ENCODE results near the gene ASXL1. TPM values are rescaled to one million over a fixed set of nuclear protein-coding genes. Genes with fewer than 3 reads are reported as not detected.

Gene ASXL1
- total RNA-seq, 1 experiment from 2014 or later = 69.9 TPM

- DNase-seq (ENCODE audit: unreplicated experiment) = no peak
- ChIA-PET POLR2A (interaction anchor here (0.6 kb wide), 2 partner anchors 16 to 177 kb away, joined by 3 to 4 read pairs; no protein-coding TSS in a partner anchor), CTCF (interaction anchor here (0.6 to 1.2 kb wide), 5 partner anchors 9 to 181 kb away, joined by 3 to 4 read pairs (median 3); no protein-coding TSS in a partner anchor)
- intact Hi-C loops (cut with micrococcal nuclease) = no loop called here
- Mint-ChIP-seq H3K9me3 (ENCODE audit: unreplicated experiment) (no peaks in the 10 kb centered on the region), H3K36me3 (ENCODE audit: insufficient read depth, unreplicated experiment) (no peaks in the 10 kb centered on the region), H3K4me1 (ENCODE audit: insufficient read depth, unreplicated experiment) (peaks cover 9% of the 10 kb centered on the region), H3K27ac (ENCODE audit: low read depth, unreplicated experiment) (no peak overlapping the region), H3K27me3 (ENCODE audit: insufficient read depth, unreplicated experiment) (no peaks in the 10 kb centered on the region), H3K4me3 (ENCODE audit: unreplicated experiment) (no peak overlapping the region)
- TF ChIP-seq CTCF (IDR thresholded peaks at IDR 0.05; ENCODE audit: unreplicated experiment) = no peak
- no TSS peak for BruUV-seq (replicated peaks)
These were observed 112.8 kb downstream of the ASXL1 start for GRCh38 chr20:32470940-32471339.

- Mint-ChIP-seq H3K9me3 (ENCODE audit: unreplicated experiment) (no peaks in the 10 kb centered on the region), H3K27me3 (ENCODE audit: insufficient read depth, unreplicated experiment) (no peaks in the 10 kb centered on the region), H3K4me1 (ENCODE audit: insufficient read depth, unreplicated experiment) (peaks cover 18% of the 10 kb centered on the region), H3K4me3 (ENCODE audit: unreplicated experiment) (no peak overlapping the region), H3K36me3 (ENCODE audit: insufficient read depth, unreplicated experiment) (no peaks in the 10 kb centered on the region), H3K27ac (ENCODE audit: low read depth, unreplicated experiment) (no peak overlapping the region)
- ChIA-PET POLR2A (no interaction called here), CTCF (no interaction called here)
- no peak for TF ChIP-seq CTCF (IDR thresholded peaks at IDR 0.05; ENCODE audit: unreplicated experiment)
- intact Hi-C loops (cut with micrococcal nuclease) = no loop called here
- no TSS peak for BruUV-seq (replicated peaks)
- no peak for DNase-seq (ENCODE audit: unreplicated experiment)
These were observed 114.6 kb downstream of the ASXL1 start for GRCh38 chr20:32472581-32473207.

- BruUV-seq (replicated peaks) = no TSS peak
- Mint-ChIP-seq H3K4me1 (ENCODE audit: insufficient read depth, unreplicated experiment) (peaks cover 18% of the 10 kb centered on the region), H3K36me3 (ENCODE audit: insufficient read depth, unreplicated experiment) (no peaks in the 10 kb centered on the region), H3K27ac (ENCODE audit: low read depth, unreplicated experiment) (no peak overlapping the region), H3K4me3 (ENCODE audit: unreplicated experiment) (no peak overlapping the region), H3K27me3 (ENCODE audit: insufficient read depth, unreplicated experiment) (no peaks in the 10 kb centered on the region), H3K9me3 (ENCODE audit: unreplicated experiment) (no peaks in the 10 kb centered on the region)
- no peak for TF ChIP-seq CTCF (IDR thresholded peaks at IDR 0.05; ENCODE audit: unreplicated experiment)
- no peak for DNase-seq (ENCODE audit: unreplicated experiment)
- intact Hi-C loops (cut with micrococcal nuclease) = no loop called here
- ChIA-PET POLR2A (no interaction called here), CTCF (interaction anchor here (0.6 to 0.8 kb wide), 3 partner anchors 29 to 114 kb away, joined by 3 to 5 read pairs (median 3); no protein-coding TSS in a partner anchor)
These were observed 115.3 kb downstream of the ASXL1 start for GRCh38 chr20:32473231-32474008.

GRCh38 chr20:32474009-32474716 lies 116.0 kb downstream of the ASXL1 start:
- H3K9me3 Mint-ChIP-seq (ENCODE audit: unreplicated experiment) = no peaks in the 10 kb centered on the region
- no peak overlapping the region for H3K27ac Mint-ChIP-seq (ENCODE audit: low read depth, unreplicated experiment)
- DNase-seq (ENCODE audit: unreplicated experiment) = no peak
- no peaks in the 10 kb centered on the region for H3K27me3 Mint-ChIP-seq (ENCODE audit: insufficient read depth, unreplicated experiment)
- intact Hi-C loops (cut with micrococcal nuclease) = no loop called here
- POLR2A ChIA-PET = no interaction called here
- H3K36me3 Mint-ChIP-seq (ENCODE audit: insufficient read depth, unreplicated experiment) = no peaks in the 10 kb centered on the region
- no peak for TF ChIP-seq CTCF (IDR thresholded peaks at IDR 0.05; ENCODE audit: unreplicated experiment)
- BruUV-seq (replicated peaks) = no TSS peak
- peaks cover 18% of the 10 kb centered on the region for H3K4me1 Mint-ChIP-seq (ENCODE audit: insufficient read depth, unreplicated experiment)
- CTCF ChIA-PET = interaction anchor here (0.6 to 0.8 kb wide), 3 partner anchors 28 to 115 kb away, joined by 3 to 5 read pairs (median 3); no protein-coding TSS in a partner anchor
- no peak overlapping the region for H3K4me3 Mint-ChIP-seq (ENCODE audit: unreplicated experiment)
